Left hindlimb (tissue), 1 donor: Measurements from ENCODE around the gene STRBP.
"Not testable (repeated sequence)": the region's sequence is repeated elsewhere in the genome, so short reads cannot be mapped to it uniquely, and the experiment has no call there.

Experiments used
- DNase-seq: peaks from one replicate; pipeline ENCODE4 v3.0.0-alpha.2; 2018

Gene STRBP

DNA sequence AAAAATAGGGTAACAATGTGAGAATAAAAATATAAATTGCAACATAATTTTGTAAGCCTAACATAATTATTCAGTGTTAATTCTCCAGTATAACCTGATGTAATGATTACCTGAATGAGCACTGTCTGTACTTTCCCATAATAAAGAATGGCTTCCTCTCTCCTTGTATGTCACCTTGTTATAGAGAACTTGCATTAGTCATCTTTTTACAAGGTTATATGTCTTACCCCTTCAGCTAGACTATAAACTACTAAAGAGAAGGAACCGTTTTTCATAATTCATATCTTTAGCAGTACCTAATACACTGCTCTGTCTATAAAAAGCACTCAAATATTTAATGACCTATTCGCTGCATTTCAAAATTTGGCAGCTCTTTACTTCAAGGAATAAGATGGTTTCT is 19.8 kb downstream of the STRBP start:
- no peak for DNase-seq

GRCh38 chr9:123246534-123246933 is 21.9 kb downstream of the STRBP start:
- no peak for DNase-seq

DNA sequence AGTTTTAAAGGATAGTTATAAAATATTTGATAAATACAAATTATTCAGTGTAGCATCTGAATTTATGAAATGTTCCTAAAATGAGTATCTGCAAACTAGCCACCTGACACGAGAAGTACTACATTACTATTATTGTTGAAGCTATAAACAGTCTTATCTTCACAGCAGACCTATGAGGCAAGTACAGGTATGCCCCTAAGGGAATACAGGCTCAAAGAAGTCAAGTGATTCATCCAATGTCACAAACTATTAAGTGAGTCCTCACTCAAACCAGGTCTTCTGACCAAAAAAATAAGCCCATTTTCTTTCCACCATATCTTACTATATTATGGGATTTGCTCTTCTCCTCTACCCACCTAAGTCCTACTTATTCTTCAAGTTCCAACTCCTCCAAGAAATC is 28.7 kb downstream of the STRBP start:
- DNase-seq, result no peak

DNA sequence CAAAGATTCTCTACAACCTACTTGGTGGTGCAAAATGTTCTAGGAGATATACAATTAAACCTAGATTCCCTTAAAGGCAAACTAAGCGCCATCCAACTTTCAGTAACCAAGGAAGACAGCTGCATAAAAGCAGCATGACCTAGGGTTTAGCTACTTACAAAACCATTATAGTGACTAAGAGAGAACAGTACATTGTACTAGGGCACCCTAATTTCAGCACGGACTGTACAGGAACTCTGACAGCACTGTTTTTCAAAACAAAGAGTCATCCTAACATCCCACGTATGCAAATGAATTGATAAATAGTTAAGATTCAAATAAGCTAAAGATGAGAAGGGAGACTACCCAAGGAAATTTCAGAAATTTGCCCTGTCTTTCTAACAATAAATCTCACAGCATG is 30.0 kb downstream of the STRBP start:
- DNase-seq, result no peak

GRCh38 chr9:123237220-123237619 is 31.2 kb downstream of the STRBP start:
- DNase-seq, result no peak

DNA sequence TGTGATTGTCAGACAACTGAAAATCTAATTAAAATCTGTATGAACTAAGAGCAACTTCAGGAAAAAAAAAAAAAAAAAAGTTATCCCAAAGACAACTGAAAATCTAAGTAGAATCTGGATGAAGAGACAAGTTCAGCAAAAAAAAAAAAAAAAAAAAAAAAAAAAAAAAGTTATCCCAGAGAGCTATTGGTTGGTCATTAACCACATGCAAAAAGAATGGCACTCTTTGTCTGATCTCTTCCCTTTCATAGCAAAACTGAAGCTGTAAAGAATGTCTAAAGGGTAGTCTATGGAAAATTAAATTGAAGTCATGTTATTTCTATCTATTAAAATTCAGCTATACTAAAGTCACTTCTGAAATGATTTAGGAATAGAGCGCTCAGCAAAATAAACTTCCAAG is 32.9 kb downstream of the STRBP start:
- DNase-seq, result no peak

DNA sequence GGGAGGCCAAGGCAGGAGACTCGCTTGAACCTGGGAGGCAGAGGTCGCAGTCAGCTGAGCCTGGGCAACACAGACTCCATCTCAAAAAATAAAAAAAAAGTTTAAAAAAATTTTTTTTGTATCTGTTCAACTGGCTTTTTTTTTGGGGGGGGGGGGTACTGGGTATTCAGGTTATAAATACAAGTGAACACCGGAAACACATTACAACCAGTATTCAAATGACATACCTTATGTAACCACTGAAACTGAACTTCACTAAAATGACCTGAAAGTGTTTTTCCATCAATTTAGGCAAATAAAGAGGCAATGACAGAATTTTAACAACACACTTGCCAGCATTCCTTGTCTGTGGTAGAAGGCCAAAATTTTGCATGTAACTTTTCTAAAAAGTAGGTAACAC is 33.5 kb downstream of the STRBP start:
- DNase-seq, result no peak

DNA sequence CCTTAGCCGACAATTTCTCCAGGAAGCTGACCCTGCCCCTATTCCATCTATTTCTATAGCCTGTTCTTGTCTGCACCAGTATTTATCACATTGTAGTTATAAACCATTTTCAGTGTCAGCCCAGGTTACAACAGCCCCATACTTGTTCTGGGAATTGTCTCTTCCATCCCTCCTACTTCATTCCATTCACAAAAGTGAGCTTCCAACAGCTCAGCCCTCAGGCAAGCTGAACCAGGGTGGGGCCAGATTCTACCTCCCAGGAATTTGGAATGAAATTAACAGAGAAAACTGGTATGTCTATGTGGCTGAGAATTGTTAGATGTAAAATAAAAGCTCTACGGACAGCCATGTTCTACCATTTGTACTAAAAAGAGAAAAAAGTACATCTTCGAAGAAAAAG is 36.1 kb downstream of the STRBP start:
- DNase-seq, result no peak

- DNase-seq, result no peak
Observed at GRCh38 chr9:123231421-123231820, 37.0 kb downstream of the STRBP start.

DNA sequence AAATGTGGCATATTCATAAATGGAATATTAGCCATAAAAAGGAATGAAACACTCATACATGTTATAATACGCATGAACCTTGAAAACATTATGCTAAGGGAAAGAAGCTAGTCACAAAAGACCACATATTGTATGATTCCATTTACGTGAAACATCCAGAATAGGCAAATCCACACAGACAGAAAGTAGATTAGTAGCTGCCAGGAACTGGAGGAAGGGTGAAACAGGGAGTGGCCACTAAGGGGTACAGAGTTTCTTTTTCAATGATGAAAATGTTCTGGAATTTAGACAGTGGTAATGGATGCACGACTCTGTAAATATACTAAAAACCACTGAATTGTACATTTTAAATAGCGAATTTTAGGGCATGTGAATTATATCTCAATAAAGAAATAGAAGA is 39.4 kb downstream of the STRBP start:
- DNase-seq, result no peak

DNA sequence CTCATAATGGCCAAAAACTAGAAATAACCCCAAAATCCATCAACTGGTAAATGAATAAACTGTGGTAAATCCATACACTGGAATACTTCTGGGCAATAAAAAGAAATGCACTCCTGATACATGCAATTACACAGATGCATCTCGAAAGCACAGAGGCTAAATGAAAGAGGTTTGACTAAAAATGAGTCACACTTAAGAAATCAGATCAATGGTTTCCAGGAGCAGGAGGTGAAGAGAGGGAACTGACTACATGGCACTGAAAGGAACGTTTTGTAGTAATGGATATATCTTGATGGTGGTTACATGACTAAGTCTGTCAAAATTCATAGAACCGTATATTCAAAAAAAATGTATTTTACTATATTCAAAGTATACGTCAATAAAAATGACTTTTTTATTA is 42.4 kb downstream of the STRBP start:
- no peak for DNase-seq

GRCh38 chr9:123225374-123225813 is 43.0 kb downstream of the STRBP start:
- no peak for DNase-seq

DNA sequence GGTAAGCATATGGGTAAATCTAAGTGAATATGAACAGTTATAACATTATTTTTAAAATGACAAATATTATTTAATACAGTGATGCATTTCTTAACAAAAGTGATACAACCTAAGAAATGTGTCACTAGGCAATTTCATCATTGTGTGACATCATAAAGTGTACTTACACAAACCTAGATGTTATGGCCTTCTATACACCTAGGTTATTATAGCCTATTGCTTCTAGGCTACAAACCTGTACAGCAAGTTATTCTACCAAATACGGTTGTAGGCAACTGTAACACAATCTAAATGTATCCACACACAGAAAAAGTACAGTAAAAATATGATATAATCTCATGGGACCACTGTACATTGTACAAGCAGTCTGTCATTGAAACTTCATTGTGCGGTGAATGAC is 48.3 kb downstream of the STRBP start:
- no peak for DNase-seq

GRCh38 chr9:123218831-123219230 is 49.6 kb downstream of the STRBP start:
- DNase-seq, result no peak

DNA sequence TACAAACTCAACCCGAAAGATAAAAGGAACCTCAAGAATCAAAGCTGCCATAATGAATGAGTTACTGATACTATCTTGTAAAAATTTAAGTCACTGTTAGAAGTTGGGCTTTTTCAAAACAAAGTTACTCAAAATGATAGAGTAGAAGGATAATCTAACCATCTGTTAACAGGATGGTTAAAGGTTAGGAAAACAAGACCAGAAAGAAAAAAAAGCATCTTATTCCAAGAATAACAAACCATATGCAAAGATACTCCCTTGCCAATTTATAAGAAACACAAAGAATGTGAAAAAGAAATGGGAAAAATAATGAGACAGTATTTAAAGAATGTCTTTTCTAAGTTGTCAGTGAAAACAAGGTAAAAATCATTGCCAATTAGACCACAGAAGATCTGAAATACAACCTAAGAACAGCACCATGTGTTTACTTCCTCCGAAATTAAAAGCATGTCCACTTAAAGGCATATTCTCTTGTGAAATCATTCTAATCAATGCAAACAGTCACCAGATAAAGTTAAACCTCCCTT is 51.2 kb downstream of the STRBP start:
- DNase-seq, result no peak

DNA sequence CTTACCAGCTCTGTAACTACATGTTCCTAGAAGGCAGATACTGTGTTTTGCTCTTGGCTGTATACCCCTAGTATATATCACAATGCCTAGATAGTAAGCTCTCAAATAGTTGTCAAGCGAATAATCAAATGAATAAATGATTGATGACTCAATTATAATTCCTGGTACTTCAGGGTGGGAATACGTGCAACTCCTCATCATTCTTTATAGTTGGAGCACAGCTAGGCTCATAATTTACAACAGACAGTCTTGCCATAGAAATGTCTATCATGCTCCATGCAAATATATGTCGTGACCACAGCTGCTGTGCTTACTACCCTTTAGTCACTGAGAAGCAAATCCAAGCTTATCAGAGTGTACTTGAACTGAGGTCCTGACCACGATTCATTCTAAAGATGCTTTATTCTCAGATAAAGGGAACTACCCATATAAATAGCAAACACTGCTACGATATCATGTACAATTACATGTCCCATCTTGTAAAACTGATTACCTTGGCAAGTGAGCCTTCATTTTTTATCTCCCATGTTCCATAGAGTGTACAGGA is 52.1 kb downstream of the STRBP start:
- DNase-seq, result no peak

GRCh38 chr9:123211081-123211480 is 57.3 kb downstream of the STRBP start:
- no peak for DNase-seq

GRCh38 chr9:123208626-123209174 is 59.7 kb downstream of the STRBP start:
- DNase-seq, result no peak

DNA sequence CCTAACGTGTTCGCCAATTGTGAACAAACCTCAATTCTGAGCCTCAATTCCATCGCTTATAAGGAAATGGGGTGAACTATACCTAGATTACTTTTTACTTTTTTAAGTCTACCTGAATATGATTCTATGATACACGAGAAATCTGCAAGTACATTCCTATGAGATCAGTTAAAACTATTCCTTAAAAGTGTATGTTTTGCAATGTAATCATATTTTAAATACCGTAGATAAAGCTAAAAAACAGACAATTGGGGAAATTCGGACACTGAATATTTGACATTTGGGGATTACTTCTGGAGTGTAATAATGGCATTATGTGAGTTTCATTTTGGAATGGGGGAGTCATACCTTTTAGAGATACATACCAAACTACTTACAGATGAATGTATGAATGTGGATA is 62.3 kb downstream of the STRBP start:
- no peak for DNase-seq

- no peak for DNase-seq
Observed at GRCh38 chr9:123201083-123201482, 67.3 kb downstream of the STRBP start.

DNA sequence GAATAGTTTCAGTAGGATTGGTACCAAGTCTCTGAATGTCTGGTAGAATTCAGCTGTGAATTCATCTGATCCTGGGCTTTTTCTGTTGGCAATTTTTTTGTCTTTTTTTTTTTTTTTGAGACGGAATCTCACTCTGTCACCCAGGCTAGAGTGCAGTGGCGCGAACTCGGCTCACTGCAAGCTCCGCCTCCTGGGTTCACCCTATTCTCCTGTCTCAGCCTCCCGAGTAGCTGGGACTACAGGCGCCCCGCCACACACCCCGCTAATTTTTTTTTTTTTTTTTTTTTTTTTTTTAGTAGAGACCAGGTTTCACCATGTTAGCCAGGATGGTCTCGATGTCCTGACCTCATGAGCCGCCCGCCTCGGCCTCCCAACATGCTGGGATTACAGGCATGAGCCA is 67.9 kb downstream of the STRBP start:
- not testable (repeated sequence) for DNase-seq

DNA sequence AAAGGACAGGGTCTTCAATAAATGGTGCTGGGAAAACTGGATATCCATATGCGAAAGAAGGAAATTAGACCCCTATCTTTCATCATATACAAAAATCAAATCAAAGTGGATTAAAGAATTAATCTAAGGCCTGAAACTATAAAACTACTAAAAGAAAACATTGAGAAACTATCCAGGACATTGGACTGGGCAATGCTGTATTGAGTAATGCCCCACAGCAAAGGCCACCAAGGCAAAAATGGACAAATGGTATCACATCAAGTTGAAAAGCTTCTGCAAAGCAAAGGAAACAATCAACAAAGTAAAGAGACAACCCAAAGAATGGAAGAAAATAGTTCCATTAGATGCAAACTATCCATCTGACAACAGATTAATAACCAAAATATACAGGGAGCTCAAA is 72.3 kb downstream of the STRBP start:
- no peak for DNase-seq

- no peak for DNase-seq
Observed at GRCh38 chr9:123194023-123194422, 74.4 kb downstream of the STRBP start.

DNA sequence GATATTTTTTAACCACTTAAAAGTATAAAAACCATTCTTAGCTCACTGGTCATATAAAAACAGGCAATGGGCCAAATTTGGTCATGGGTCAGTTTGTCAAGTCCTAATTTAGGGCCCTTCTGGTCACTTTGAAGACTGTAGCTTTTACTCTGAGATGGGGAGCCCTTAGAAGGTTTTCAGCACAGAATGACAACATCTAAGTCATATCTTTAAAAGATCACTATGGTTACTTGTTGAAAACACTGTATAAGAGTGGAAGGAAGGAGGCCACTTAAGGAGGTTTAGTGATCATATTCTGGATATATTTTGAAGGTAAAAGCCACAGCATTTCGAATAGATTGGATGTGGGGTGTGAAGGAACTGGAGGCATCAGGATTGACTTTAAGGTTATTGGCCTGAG is 76.7 kb downstream of the STRBP start:
- DNase-seq, result no peak

GRCh38 chr9:123191260-123191659 is 77.1 kb downstream of the STRBP start:
- no peak for DNase-seq
